HTR-8/SVneo (cell line): ENCODE measurements around the gene ADCY7.

Experiments
- DNase-seq: peaks from one replicate; pipeline ENCODE4 v3.0.0; 2011; ENCODE audit warnings: low spot score, mixed read lengths; ENCODE audit not compliant: insufficient read length
- FAIRE-seq: peaks from 2 replicates; lab custom pipeline; 2011; peaks lifted over from hg19 to GRCh38; lab: Jason Lieb, UNC

Gene ADCY7

DNA sequence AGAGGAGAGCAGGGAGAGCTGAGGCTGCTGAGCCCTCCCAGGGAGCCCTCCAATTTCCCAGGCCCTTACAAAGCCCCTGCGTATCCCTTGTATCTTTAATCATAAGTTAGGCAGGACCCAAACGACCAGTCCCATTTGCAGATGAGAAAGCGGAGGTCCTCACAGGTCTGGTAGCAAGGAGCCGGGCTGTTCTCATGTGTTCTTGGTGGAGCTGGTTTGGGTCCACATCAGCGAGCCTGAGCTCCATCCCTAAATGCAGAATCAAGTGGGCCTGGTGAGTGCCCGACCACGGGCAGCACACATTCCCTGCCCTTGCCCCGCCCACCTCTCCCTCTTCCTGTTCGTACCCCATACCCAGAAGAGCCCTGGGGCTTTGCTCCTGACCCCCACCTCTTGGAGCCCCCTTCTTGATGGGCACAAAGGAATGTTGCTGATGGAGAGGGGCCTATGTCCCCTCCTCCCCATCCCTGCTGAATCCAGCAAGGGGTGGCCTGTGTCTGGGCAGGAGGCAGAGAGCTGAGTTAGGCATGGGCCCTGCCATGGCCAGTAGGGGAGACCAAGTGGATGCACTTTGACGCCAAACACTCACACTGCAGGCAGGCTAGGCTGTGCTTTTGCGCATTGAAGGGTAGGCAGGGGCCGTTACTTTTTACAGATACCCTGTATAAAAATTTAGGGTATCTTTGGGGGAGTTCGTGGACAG, 18.3 kb upstream of the ADCY7 start:
- no peak for FAIRE-seq

DNA sequence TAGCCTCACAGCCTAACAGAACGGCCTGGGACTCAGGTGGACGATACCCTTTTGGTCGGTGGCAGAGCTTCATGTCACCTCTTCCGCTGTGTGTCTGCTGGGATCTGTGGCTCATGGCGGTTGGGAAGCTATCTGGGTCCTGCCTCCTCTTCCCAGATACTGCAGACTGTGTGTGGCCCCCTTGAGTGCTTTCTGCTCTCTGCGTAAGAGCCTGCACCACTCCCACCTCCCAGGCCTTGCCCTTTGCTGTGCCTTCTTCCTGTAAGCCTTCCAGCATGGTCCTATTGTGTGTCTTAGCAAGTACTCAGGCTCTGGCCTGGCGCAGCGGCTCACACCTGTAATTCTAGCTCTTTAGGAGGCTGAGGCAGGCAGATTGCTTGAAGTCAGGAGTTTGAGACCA, 17.5 kb upstream of the ADCY7 start:
- no peak for DNase-seq
- no peak for FAIRE-seq

More for the DNA sequence above, 18.3 kb upstream of the ADCY7 start:
- no peak for DNase-seq

DNA sequence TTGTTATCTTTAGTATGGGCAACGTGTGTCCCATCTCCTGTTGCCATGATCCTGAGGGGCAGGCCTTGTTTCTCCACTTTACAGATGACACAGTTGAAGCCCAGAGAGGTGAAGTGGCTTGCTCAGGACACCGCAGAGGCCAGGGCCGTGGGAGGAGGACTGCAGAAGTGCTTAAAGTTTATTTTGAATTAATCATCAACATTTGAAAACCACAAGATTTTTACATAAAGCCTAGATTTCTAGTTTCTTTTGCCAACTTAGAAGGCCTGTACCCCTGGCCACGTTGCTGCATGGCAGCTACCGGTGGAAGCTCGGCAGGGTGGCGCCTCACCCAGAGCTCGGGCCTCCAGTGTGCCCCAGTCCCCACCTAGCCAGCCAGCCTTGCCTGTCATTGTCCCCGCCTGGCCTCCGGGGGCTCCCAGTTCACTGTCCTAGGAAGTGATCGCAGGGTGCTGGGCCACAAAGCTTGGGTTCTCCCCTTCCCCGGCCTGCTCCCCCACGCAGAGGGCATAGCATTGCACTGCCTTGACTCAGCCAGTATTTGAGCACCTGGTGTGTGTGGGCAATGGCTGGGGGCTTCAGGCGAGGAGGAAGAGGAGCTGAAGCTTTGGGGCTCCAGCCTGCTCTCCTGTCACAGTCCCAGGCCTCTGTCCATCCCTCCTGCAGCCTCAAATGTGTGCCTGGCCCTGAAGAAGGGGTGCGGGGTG, 14.8 kb upstream of the ADCY7 start:
- FAIRE-seq (no peak), DNase-seq (no peak)

DNA sequence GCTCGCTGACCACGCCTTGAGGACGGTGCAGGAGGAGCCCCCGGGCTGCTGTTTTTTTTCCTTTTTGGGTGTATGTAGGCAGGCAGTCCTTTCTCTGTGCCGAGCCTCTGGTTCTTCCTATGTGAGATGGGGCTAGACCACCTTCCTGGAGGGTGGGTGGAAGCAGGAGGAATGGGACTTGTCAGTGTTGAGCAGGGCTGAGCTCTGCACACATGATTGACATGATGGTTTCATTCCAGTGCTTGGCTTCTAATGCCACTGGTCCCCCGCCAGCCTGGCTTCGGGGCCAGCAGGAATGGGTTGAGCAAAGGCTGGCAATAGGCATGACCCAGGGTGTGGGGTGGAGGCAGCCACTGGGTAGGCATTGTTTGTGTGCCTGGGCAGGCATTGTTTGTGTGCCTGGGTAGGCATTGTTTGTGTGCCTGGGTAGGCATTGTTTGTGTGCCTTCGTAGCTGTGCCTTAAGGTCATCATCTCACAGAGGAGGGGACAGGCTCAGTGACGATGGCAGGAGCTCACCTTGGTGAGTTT, 14.2 kb upstream of the ADCY7 start:
- FAIRE-seq = no peak
- DNase-seq = no peak

DNA sequence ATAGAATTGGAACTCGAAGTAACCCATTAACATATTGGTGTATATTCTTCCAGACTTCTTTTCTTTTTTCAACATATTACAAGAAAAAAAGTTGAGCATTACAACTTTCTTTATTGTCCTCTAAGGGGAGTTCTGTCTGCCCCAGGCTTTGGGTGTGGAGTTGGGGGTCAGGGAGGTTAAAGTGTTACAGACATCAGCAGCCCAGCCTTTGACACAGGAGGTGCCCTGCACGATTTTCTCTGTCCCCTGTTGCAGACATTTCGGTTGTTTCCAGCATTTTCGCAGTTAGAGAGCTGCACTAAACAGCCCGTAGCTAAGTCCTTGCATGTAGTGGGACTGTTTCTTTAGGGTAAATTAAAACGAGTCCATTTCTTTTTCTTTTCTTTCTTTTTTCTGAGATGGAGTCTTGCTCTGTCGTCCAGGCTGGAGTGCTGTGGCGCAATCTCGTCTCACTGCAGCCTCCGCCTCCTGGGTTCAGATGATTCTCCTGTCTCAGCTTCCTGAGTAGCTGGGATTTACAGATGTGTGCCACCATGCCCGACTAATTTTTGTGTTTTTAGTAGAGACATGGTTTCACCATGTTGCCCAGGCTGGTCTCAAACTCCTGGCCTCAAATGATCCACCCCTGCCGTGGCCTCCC, 13.4 kb upstream of the ADCY7 start:
- FAIRE-seq (no peak), DNase-seq (no peak)

DNA sequence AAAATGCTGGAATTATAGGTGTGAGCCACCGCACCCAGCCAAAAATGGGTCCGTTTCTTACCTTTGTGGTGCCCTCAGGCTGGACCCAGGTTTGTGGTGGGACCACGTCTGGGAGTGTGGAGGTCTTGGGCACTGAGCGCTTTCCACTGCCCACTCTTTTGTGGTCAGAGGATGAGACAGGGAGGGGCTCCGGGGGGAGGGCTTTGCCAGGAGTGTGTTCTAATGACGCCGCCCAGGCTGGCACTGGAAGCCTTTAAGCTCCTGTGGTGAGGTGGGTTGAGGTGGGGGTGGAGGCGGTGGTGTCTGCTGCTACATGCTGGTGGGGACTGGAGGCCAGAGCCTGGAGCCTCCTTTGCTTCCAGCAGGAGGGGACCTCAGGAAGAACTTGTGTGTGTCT, 12.8 kb upstream of the ADCY7 start:
- FAIRE-seq = no peak
- DNase-seq = no peak

DNA sequence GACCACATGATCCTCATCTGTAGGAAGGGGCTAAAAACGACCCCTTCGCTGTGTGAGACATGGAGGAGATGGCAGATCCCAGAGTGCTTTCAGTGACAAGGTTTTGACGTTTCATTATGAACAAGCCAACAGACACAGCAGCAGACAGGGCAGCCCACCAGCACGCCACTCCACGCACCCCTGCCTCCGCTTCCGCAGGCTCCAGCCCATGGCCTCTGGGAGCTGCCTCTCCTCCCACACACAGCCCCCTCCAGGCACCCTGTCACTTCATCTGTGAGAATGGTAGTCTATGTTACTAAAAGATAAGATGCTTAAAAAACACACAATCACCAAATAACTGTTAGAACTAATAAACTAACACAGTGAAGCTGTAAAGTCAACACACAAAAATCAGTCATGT, 12.3 kb upstream of the ADCY7 start:
- DNase-seq (no peak), FAIRE-seq (no peak)

DNA sequence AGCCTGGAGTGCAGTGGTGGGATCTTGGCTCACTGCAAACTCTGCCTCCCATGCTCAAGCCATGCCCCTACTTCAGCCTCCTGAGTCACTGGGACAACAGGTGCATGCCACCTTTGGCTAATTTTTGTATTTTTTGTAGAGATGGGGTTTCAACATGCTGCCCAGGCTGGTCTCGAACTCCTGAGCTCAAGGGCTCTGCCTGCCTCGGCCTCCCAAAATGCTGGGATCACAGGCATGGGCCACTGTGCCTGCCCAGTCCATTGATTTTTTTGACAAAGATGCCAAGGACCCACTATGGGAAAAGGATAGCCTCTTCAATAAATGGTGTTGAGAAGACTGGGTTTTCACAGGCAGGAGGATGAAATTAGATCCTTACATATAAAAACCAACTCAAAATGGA, 10.8 kb upstream of the ADCY7 start:
- no peak for DNase-seq
- FAIRE-seq = no peak

DNA sequence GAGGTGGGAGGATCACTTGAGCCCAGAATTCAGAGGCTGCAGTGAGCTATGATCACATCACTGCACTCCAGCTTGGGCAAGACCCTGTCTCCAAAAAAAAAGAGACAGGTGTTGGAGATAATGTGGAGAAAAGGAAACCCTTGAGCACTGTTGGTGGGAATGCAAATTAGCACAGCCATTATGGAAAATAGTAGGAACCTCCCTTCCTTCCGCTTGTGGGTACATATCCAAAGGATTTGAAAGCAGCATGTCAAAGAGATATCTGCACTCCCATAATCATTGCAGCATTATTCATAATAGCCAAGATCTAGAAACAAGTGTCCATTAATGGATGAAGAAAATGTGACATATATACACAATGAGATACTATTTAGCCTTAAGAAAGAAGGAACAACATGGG, 9.7 kb upstream of the ADCY7 start:
- DNase-seq (no peak), FAIRE-seq (no peak)

DNA sequence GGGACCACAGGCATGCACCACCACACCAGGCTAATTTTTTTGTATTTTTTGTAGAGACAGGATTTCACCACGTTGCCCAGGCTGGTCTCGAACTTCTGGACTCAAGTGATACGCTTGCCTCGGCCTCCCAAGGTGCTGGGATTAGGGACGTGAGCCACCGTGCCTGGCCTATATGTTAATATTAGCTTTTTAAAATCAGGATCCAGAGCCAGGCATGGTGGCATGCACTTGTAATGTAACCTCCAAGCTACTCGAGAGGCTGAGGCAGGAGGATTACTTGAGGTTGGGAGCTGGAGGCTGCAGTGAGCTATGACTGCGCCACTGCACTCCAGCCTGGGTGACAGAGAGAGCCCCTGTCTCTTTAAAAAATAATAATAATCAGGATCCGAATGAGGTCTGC, 8.5 kb upstream of the ADCY7 start:
- FAIRE-seq = no peak
- no peak for DNase-seq

DNA sequence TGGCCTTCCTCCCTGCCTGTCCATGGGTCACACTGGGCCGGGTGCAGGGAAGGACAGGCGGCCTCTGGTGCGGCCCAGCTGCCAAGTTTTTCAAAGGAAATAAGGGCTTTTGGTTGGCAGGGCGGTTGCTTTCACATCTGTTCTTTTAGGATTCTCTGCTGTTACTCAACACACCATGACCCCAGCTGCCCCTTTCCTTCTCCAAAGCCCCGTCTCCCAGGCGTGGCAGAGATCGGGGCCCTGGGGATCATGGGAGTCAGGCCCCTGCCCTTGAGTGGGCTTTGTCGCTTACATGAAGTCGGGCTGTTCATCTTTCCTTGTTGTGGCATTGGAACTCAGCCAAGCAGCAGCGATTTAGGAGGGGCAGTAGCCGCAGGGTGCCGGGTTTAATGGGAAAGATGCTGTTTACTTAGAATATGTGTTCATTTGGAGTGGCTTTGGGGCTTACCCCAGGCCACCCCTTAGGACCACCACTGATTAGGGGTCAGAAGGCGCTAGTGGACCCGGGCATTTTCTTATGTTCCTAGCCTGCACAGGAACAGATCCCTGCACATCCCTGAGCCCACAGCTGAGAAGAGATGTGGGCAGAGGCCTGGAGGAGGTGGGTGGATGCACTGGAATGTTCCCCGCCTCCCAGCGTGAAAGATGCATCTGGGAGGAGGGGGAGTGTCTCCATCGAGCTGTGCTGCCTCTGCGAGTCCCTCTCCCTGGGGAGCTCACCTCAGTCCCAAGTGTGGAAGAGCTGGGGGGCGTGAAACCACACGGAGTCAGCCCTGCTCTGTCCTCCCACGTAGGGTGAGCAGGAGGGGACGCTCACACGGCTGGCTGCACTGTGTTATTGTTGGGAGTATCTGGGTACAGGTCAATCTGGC, 6.8 kb upstream of the ADCY7 start:
- DNase-seq (no peak), FAIRE-seq (no peak)

DNA sequence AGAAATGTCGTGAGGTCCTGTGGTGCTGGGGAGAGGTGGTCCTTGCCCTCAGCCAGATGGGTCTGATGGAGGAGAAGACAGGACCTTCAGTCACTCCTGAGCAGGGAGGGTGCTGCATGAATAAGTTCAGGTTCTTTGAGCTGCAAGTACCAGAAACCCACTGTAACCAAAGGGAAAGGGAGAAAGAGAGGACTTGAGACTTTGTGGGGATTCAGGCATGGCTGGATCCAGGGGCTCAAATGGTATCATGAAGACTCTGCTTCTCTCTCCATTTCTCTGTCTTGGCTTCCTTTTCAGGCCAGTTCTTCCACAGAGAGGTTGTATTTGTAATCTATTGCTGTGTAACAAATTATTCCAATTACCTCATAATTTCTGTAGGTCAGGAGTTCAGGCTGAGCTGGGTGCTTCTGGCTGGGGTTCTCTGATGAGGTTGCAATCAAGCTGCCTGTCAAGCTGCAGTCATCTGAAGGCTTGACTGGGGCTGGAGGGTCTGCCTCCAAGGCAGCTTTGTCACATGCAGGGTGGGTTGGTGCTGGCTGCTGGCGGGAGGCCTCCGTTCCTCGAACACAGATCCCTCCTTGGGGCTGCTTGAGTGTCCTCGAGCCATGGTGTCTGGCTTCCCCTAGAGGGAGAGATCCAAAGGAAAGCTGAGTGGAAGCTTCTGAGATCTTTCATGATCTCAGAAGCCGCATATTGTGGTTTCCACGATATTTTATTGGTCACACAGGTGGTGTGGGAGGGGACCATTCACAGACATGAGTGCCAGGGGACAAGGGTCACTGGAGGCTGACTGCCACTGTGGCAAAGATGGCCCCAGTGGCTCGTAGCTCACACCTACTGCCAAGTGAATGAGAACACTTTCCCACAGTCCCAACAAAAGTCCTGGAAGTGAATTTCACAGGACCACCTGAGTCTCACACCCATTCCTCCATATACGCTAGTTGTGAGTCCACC, 5.9 kb upstream of the ADCY7 start:
- FAIRE-seq (no peak), DNase-seq (no peak)

DNA sequence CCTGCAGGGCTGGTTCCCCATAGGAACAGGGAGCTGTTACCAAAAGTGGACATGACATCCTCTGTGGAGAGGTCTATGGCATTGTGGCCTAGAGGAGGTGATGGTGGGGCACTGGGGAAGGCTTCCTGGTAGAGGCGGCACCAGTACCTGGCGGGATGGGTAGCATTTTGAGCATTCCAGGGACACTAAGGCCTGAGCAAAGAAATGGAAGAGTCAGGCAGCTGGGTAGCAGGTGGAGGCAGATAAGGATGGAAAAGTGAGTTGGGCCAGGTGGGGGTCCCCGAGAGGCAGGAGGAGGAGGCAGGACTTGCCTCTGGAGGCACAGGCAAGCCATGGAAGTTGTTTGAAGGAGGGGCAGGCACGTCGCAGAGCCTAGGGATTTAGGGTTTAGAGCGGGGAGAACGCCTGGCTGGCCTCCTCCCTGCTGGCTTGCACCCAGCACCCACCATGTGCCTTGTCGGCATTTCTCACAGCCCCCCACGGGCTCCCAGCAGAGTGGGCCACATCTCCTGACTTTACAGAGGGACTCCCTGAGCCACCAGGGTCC, 5.1 kb upstream of the ADCY7 start:
- no peak for DNase-seq
- FAIRE-seq = no peak

DNA sequence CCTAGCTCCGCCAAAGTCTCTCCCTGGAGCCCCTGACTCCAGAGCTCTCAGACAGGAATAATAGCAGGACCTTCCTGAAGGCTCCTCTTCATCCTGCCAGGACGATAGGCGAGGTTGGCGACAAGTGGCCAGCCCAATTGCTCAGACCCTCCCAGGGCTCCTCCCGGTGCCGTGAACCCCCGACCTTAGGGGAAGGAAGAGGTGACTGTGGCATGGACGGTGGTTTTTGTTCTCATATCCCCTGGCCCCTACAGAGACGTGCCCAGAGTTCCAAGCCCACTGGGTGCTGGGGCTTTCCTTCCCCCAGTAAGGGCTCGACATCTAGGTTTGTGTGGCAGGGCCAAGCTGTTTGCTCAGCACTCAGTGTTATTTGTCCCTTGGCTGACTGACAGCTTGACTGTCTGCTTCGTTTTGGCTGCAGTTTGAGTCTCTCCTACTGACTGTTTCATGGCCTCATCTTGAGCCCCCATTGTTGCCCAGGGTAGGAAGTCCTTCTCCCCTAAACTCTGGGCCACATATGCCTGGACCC, 4.6 kb upstream of the ADCY7 start:
- FAIRE-seq (no peak), DNase-seq (no peak)

DNA sequence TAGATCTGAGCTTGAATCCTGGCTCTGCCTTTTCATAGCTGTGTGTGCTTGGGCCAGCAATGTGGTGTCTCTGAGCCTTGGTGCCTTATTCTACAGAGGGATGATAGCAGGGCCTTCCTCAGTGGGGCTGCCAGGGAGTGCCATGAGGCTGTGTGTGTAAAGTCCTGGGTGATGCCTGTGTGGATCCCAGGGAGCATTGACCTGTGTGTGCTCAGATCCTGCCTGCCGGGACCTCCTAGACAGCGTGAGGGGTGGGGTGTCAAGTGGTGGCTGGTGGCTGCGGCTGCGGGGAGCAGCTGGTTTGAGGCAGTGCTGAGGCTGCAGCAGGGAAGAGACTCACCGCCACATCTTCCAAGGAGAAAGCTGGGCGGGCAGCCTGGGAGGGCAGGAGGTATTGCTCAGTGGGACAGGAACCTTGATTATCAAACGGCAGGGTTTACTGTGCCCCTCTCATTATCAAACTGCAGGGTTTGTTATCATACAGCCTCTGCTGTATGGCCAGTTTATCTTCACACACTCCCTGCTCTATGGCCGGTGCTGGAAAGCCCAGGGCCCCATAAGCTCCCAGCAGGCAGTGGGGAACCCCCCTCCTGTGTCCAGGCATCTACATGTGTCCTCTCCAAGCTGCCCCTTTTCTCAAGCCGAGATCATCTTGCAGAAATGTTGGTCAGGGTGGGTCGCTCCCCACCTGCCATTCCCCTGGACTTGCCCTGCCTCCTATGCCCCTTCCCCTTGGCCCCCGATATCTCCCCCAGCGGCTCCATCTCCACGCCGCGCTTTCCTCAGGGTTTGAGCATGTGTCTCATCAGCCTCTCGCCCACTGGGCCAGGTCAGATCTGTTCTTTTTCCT, 3.1 kb upstream of the ADCY7 start:
- no peak for DNase-seq

DNA sequence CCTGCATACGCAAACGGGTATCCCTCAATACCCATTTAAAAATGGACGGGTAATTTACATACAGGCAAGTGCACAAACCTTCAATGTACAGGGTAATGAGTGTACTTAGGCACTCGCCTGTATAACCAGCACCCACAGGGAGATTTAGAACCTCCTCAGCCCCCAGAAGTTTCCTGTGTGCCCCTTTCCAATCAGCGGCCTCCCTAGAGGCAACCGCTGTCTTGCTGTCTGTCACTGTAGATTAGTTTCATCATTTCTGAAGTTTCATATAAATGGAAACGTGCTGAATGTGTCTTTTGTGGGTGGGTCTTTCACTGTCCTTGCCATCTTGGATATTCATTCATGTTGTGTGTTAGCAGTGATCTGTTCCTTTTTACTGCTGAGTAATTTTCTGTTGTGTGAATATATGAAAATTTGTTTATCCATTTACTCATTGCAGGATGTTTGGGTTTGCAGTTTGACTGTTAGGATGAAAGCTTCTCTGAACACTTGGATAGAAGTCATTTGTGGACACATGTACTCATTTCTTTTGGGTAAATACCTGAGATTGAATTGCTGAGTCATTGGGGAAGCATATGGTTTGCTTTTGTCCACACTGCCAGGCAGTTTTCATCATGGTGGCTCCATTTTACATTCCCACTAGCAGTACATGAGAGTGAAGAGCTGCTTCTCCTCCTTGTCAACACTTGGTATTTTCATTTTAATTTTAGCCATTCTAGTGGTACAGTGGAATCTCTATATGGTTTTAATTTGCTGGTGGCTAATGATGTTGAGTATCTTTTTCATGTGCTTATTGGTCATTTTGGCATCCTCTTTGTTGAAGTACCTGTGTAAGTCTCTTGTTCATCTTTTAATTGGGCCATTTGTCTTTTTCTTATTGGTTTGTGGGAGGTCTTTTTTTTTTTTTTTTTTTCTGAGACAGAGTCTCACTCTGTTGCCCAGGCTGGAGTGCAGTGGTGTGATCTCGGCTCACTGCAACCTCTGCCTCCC, 2.1 kb upstream of the ADCY7 start:
- DNase-seq = no peak
- FAIRE-seq = no peak

More for the DNA sequence above, 3.1 kb upstream of the ADCY7 start:
- no peak for FAIRE-seq

DNA sequence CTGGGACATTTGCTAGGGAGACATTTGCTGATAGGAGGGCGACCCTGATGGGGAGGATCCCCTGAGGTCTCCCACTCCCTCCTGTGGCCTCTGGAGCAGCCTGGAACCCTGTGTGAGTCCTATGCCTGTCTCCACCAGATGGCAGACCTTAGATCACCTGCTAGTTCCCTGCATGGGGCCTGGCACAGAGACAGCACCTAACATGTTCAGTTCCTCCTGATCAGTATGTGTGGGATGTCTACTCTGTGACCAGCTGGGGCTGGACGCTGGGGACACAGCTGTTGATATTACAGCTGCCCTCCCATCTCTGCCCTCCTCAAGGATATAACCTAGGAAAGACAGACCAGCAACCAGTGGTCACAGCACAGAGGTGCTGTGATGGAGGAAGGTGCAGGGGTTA, 1.1 kb upstream of the ADCY7 start:
- no peak for DNase-seq

More for the DNA sequence above, 1.1 kb upstream of the ADCY7 start:
- no peak for FAIRE-seq
